Measurements from ENCODE around the gene DHCR24.
A peak's percentile ranks its signal among the peaks of the same experiment; 100 is the strongest.
"Not testable (repeated sequence)": the region's sequence is repeated elsewhere in the genome, so short reads cannot be mapped to it uniquely, and the experiment has no call there.

Gene DHCR24

GRCh38 chr1:54886724-54887664, at the start of gene DHCR24:
DHCR24 (minus strand) TSS chr1:54887195; CDS start chr1:54887119, 76 bp downstream.
- TF ChIP-seq CTCF (conservative IDR thresholded peaks at IDR 0.05) (no peak), ZFX (IDR thresholded peaks at IDR 0.05) (0 out of 2 replicates have a peak, but pooled peaks have one; percentile 9)
- H3K27ac ChIP-seq: peak within 1 kb of the TSS; percentile 100

GRCh38 chr1:54936791-54937190, 49.8 kb upstream of the DHCR24 start:
- no peak for TF ChIP-seq ZFX (IDR thresholded peaks at IDR 0.05)
- no peak for TF ChIP-seq CTCF (conservative IDR thresholded peaks at IDR 0.05)
- H3K27ac ChIP-seq: no peak overlapping the region

GRCh38 chr1:54934869-54935268, 47.9 kb upstream of the DHCR24 start:
- no peak overlapping the region for H3K27ac ChIP-seq
- no peak for TF ChIP-seq ZFX (IDR thresholded peaks at IDR 0.05)
- no peak for TF ChIP-seq CTCF (conservative IDR thresholded peaks at IDR 0.05)

- not testable (repeated sequence) for H3K27ac ChIP-seq
Measured at GRCh38 chr1:54934081-54934480, 47.1 kb upstream of the DHCR24 start.

- TF ChIP-seq CTCF (conservative IDR thresholded peaks at IDR 0.05) (no peak), ZFX (IDR thresholded peaks at IDR 0.05) (no peak)
- no peak overlapping the region for H3K27ac ChIP-seq
Measured at GRCh38 chr1:54931275-54931840, 44.4 kb upstream of the DHCR24 start.

- no peak overlapping the region for H3K27ac ChIP-seq
- TF ChIP-seq ZFX (IDR thresholded peaks at IDR 0.05): no peak
- TF ChIP-seq CTCF (conservative IDR thresholded peaks at IDR 0.05): no peak
Measured at GRCh38 chr1:54929700-54930099, 42.7 kb upstream of the DHCR24 start.

GRCh38 chr1:54928327-54928726, 41.3 kb upstream of the DHCR24 start:
- TF ChIP-seq ZFX (IDR thresholded peaks at IDR 0.05): no peak
- TF ChIP-seq CTCF (conservative IDR thresholded peaks at IDR 0.05): no peak
- peak overlapping the region; percentile 49; the same call in 1 of the 2 replicates for H3K27ac ChIP-seq
